ENCODE results near the gene PRKCH. TPM values are rescaled to one million over a fixed set of nuclear protein-coding genes. Genes with fewer than 3 reads are reported as not detected.

The PRKCH gene
- total RNA-seq, 1 experiment from 2014 or later: 2.7 TPM

- CTCF ChIA-PET: no interaction called here
These were observed 172.6 kb downstream of the PRKCH start for GRCh38 chr14:61494018-61494417.

GRCh38 chr14:61495809-61496208 is 174.4 kb downstream of the PRKCH start:
- in situ Hi-C loops (cut with HindIII; ENCODE audit: low pct_unique_long_range_greater_than_20kb, low sequenced_read_pairs): no loop called here
- Histone ChIP-seq H3K4me1 (ENCODE audit: control insufficient read depth, insufficient read depth, low read length) (no peaks in the 10 kb centered on the region), H3K27ac (ENCODE audit: low read length) (no peak overlapping the region)

More at GRCh38 chr14:61494018-61494417, 172.6 kb downstream of the PRKCH start:
- H3K36me3 ChIP-seq (ENCODE audit: control insufficient read depth, insufficient read depth, low read length): no peaks in the 10 kb centered on the region
- no peaks in the 10 kb centered on the region for H3K4me1 ChIP-seq (ENCODE audit: control insufficient read depth, insufficient read depth, low read length)
- no peak for ATAC-seq
- POLR2A ChIA-PET: no interaction called here
- no peak for TF ChIP-seq SIN3A (IDR thresholded peaks at IDR 0.05; ENCODE audit: borderline replicate concordance, insufficient read depth, low read depth, low read length)
- TF ChIP-seq REST (IDR thresholded peaks at IDR 0.05; ENCODE audit: insufficient read depth in 1 of 2, low read depth in 2 of 2, low read length in 1 of 2): no peak
- TF ChIP-seq CTCF (IDR thresholded peaks at IDR 0.05): no peak
- TF ChIP-seq POLR2AphosphoS5 (IDR thresholded peaks at IDR 0.05; ENCODE audit: low read depth, low read length): no peak
- TF ChIP-seq TCF7L2 (IDR thresholded peaks at IDR 0.05; ENCODE audit: low read depth, low read length): no peak
- H3K9me3 ChIP-seq (ENCODE audit: control insufficient read depth, insufficient read depth, low read depth, low read length): no peaks in the 10 kb centered on the region
- no peaks in the 10 kb centered on the region for H3K27me3 ChIP-seq (ENCODE audit: control insufficient read depth, insufficient read depth, low read length)
- no peak overlapping the region for H3K27ac ChIP-seq (ENCODE audit: low read length)
- H3K4me3 ChIP-seq (ENCODE audit: low read depth in 2 of 2, low read length in 2 of 2): no peak overlapping the region
- no peak for DNase-seq (ENCODE audit: low read depth, low spot score)
- intact Hi-C loops (cut with micrococcal nuclease; ENCODE audit: unreplicated experiment) (no loop called here), in situ Hi-C loops (cut with HindIII; ENCODE audit: low pct_unique_long_range_greater_than_20kb, low sequenced_read_pairs) (no loop called here)
- BruUV-seq (replicated peaks): no TSS peak

More at GRCh38 chr14:61495809-61496208, 174.4 kb downstream of the PRKCH start:
- no TSS peak for BruUV-seq (replicated peaks)
- Histone ChIP-seq H3K9me3 (ENCODE audit: control insufficient read depth, insufficient read depth, low read depth, low read length) (no peaks in the 10 kb centered on the region), H3K36me3 (ENCODE audit: control insufficient read depth, insufficient read depth, low read length) (no peaks in the 10 kb centered on the region), H3K27me3 (ENCODE audit: control insufficient read depth, insufficient read depth, low read length) (no peaks in the 10 kb centered on the region), H3K4me3 (ENCODE audit: low read depth in 2 of 2, low read length in 2 of 2) (no peak overlapping the region)
- TF ChIP-seq SIN3A (IDR thresholded peaks at IDR 0.05; ENCODE audit: borderline replicate concordance, insufficient read depth, low read depth, low read length) (no peak), TCF7L2 (IDR thresholded peaks at IDR 0.05; ENCODE audit: low read depth, low read length) (no peak), CTCF (IDR thresholded peaks at IDR 0.05) (no peak), POLR2AphosphoS5 (IDR thresholded peaks at IDR 0.05; ENCODE audit: low read depth, low read length) (no peak), REST (IDR thresholded peaks at IDR 0.05; ENCODE audit: insufficient read depth in 1 of 2, low read depth in 2 of 2, low read length in 1 of 2) (no peak)
- ATAC-seq (no peak), DNase-seq (ENCODE audit: low read depth, low spot score) (no peak)
- intact Hi-C loops (cut with micrococcal nuclease; ENCODE audit: unreplicated experiment): no loop called here
- CTCF ChIA-PET: no interaction called here
- POLR2A ChIA-PET: no interaction called here

All from Panc1 (cell line).